Stimulated activated CD8-positive, alpha-beta memory T cell treated with anti-CD3 and anti-CD28 coated beads, Interleukin-7, amount 100 ng/mL, for 48 hours (primary cell): ENCODE measurements around the gene METTL23.
"Not testable (repeated sequence)": the region's sequence is repeated elsewhere in the genome, so short reads cannot be mapped to it uniquely, and the experiment has no call there.

Experiments
- DNase-seq, 2 donors: peaks; one replicate each; pipeline ENCODE4 v3.0.0-alpha.2; 2020; ENCODE audit warnings: low read depth in 1 of 2; ENCODE audit errors: extremely low read depth in 1 of 2

Gene METTL23

GRCh38 chr17:76734080-76734840 is 7.6 kb downstream of the METTL23 start:
- DNase-seq, result no peak

GRCh38 chr17:76735006-76735405 is 8.4 kb downstream of the METTL23 start:
- DNase-seq, result no peak

GRCh38 chr17:76735586-76736348 is 9.1 kb downstream of the METTL23 start:
- no peak for DNase-seq

GRCh38 chr17:76736349-76737081 is 9.9 kb downstream of the METTL23 start:
- peak in 1 of 2 donors; percentile 39 for DNase-seq

GRCh38 chr17:76737082-76737675 is 10.5 kb downstream of the METTL23 start, which contains the start of gene SRSF2:
SRSF2 (minus strand) TSS chr17:76737331; CDS start chr17:76737160, 171 bp downstream.
- peak; percentile 96 to 100 for DNase-seq

GRCh38 chr17:76737676-76738467 is 11.2 kb downstream of the METTL23 start, which contains the start of gene MFSD11:
MFSD11 (plus strand) TSS chr17:76738119; CDS start chr17:76738353, 234 bp downstream.
- peak; percentile 85 to 88 for DNase-seq

GRCh38 chr17:76738468-76738850 is 11.8 kb downstream of the METTL23 start:
- no peak for DNase-seq

- DNase-seq, result not testable (repeated sequence)
Measured at GRCh38 chr17:76739568-76740115, 13.0 kb downstream of the METTL23 start.

GRCh38 chr17:76740329-76741118 is 13.9 kb downstream of the METTL23 start:
- no peak for DNase-seq

GRCh38 chr17:76742958-76743357 is 16.3 kb downstream of the METTL23 start:
- no peak for DNase-seq

GRCh38 chr17:76744747-76745146 is 18.1 kb downstream of the METTL23 start:
- no peak for DNase-seq

GRCh38 chr17:76745785-76746184 is 19.1 kb downstream of the METTL23 start:
- not testable (repeated sequence) for DNase-seq

- no peak for DNase-seq
Measured at GRCh38 chr17:76747716-76748363, 21.2 kb downstream of the METTL23 start.

GRCh38 chr17:76748657-76749056 is 22.0 kb downstream of the METTL23 start:
- no peak for DNase-seq

- DNase-seq, result no peak
Measured at GRCh38 chr17:76751416-76751993, 24.9 kb downstream of the METTL23 start.

- DNase-seq, result no peak
Measured at GRCh38 chr17:76752006-76752405, 25.4 kb downstream of the METTL23 start.

GRCh38 chr17:76753061-76753961 is 26.7 kb downstream of the METTL23 start:
- DNase-seq, result no peak
